Inflammatory macrophage treated with lipopolysaccharide for 1 hour (primary cell): ENCODE measurements around the gene ZCCHC14.

Experiments
- DNase-seq, 2 donors: peaks; one replicate each; pipeline ENCODE4 v3.0.0-alpha.2; 2020 to 2022

Gene ZCCHC14

DNA sequence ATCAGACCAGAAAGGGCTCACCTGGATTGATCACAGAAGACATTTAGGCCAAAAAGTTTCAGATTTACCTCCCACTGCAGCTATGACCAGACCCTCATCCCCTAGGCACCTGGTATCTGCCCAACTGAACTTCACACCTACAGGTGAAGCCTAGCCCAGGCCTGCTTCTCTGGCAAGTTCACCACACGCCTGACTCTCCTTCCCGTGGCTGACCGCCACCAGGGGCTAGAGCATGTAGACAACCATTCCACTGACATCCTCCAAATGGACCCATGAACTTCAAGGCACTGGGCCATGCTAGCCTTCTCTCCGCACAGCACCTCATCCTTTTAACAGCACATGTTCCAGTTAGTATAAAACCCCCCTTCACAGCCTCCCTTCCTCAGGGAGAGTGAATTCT lies 18.8 kb downstream of the ZCCHC14 start:
- DNase-seq = no peak

DNA sequence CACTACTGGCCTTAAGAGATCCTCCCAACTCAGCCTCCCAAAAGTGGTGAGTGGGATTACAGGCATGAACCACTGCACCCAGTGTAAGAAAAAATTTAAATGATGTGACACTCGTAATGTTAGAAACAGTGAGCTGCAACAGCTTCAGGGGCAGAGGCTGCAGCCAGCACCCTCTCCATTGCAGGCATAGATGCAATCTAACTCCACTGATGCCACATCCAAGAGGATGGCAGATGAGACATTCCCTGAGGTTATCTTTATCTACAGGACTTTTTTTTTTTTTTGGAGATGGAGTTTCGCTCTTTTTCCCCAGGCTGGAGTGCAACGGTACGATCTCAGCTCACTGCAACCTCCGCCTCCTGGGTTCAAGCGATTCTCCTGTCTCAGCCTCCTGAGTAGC lies 19.9 kb downstream of the ZCCHC14 start:
- DNase-seq = no peak

DNA sequence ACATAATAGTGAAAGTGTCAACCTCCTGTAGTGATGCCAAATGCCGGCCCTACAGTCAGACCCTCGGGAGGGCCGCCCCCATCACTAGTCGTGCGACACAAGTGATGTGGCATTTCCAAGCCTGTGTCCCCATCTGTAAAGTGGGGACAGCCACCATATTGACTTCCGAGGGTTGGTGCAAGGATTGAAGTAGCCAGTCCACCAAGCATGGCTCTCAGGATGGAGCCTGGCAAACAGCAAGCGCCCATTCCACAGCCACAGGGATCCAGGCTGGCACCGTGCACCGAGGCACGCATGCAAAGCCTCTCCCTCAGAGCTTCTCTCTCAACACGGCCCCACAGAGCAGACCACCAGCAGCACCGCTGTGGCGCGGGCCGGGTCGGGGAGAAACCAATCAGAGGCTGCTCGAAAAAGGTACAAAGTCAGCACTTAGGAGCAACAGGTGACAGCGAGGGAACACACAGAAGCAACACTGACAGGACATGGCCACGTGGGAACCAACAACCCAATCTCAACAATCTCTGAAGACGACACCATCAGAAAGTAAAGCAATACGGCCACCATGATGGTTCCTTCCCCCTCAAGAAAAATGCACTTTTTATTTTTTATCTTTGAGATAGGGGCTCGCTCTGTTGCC lies 20.6 kb downstream of the ZCCHC14 start:
- DNase-seq = no peak

DNA sequence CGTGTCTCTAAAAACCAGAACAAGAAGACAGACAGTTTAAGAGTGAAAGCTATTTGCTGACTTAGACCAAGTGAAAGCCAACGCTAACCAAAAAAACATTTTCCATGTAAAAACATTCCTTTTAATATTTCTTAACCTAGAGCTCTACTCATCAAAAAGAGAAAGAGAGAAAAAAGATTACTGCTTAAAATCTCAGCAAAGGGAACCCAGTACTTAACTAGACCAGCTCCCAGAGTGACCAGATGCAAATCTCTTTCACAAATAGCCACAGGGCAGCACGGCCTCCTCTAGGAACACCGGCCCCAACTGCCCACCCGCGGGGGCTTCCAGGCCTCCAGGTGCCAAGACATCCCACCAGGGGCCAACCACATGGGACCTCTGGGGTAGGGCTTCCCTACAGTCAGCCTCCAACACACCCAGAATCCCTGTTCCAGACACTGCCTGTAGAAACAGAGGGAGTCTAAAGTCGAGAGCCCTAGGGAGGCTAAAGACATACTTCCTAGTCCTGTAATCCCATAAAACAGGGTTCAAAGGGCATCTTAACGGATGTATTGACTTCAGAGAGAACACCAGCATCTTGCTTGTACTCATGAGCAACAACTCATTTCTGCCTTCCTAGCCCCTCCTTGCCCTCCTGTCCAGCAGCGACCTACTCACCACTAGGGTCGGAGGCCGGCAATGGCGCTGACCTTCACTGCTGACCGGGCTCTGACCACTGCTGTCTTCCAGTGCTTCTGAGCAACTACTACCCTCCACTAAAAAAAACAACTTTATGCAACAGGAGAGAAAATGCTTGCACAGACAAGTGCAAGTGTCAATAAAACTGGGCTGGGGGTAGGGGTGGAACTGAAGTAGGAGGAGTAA lies 21.3 kb downstream of the ZCCHC14 start:
- no peak for DNase-seq

DNA sequence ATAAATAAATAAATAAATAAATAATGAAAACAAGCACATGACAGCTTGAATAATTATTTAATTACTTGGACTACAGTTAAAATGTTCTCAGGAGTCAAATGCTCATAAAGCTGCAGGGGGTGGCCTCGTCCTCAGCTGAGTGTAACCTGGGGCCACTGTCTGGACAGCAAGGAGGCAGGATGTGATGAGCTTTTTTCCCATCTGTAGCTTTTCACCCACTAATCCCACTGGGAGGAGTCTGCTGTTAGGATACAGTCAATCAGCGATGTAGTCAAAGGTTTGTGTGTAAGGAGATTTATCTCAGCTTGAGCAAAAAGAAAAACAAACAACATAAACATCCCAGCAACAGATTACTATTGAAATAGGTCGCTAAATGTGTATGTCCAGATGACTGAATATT lies 22.5 kb downstream of the ZCCHC14 start:
- DNase-seq = no peak

DNA sequence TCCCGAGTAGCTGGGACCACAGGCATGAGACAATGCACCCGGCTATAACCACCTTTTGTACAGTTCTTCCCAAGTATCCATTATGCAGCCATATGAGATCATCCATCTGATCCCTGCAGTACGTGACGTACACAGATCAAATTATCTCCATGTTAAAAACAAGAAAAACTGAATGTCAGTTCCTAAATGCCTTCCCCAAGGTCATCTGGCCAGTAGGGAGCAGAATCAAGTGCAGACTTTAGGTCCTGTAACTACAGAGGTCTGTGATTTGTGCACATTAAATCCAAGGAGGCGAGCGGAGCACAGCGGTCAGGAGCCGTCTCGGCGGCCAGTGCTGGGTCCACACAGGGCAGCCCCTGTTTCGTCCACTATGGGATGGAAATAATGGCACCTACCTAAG lies 23.7 kb downstream of the ZCCHC14 start:
- no peak for DNase-seq

DNA sequence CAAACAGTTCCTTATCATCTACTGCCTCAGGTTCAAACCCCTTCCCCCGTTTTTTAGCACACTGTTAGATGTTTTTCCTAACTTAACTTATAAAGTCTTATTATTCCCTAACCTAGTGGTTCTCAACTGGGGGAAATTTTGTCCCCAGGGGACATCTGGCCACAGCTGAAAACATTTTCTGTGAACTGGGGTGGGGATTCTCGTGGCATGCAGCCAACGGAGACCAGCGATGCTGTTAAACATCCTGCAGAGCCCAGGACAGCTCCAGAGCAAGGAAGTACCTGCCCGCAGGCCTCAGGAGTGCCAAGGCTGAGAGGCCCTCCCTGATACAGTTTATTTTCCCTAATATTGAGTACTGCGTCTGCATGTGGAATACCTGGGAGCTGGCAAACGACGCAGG lies 24.3 kb downstream of the ZCCHC14 start:
- DNase-seq = no peak

DNA sequence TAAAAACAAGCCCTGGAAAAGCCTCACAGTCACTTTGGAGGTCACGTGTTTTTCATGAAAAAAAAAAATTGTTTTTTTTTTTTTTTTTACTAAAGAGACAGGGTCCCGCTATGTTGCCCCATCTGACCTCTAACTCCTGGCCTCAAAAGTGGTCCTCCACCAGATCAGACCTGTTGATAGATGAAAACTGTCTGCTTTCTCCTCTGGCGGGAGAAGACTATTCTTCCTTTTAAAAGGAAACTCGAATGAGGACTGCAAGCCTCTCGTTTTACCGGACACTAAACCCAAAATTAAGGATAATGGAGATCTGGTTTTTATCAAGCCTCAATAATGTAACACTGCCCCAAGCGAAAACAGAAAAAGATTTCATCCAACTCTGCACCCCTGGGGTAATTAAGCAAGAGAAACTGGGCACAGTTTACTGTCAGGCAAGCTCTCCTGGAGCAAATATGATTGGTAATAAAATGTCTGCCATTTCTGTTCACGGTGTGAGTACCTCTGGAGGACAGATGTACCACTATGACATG lies 25.8 kb downstream of the ZCCHC14 start:
- no peak for DNase-seq

DNA sequence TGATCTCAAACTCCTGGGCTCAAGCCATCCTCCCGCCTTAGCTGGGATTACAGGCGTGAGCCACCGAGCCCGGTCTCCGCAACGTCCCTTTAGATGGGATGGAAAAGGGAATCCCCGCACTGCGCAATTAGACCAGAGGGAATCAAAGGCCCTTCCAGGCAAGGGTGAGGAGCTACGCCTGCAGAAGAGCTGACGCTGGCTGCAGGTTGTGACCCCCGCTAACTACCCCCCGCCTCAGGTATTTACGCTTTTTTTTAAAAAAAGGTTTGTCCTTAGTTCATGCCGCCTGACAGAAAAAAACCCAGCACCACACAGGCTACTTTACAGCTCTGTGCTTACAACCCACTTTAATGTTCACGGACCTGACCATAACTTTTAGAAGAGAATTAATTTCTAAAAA lies 26.9 kb downstream of the ZCCHC14 start:
- DNase-seq = peak in 1 of 2 donors; percentile 5

DNA sequence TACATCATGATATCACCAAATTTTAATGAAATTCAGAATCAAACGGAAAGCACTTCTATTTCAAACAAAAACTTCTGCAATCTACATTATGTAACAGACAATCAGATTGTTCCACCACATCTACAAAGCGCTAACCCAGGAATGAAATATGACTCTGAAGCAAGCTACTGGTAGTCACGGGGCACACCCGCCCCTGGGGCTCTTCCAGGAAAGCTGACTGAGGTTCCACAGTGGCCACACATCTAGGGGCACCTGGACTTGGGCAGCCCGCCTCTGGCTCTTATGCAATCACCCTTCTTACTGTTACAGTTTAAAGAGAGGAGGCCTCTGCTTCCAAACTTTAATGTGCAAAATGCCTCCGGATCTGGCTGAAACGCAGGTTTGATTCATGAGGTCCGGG lies 27.5 kb downstream of the ZCCHC14 start:
- DNase-seq = peak; percentile 78 to 82

DNA sequence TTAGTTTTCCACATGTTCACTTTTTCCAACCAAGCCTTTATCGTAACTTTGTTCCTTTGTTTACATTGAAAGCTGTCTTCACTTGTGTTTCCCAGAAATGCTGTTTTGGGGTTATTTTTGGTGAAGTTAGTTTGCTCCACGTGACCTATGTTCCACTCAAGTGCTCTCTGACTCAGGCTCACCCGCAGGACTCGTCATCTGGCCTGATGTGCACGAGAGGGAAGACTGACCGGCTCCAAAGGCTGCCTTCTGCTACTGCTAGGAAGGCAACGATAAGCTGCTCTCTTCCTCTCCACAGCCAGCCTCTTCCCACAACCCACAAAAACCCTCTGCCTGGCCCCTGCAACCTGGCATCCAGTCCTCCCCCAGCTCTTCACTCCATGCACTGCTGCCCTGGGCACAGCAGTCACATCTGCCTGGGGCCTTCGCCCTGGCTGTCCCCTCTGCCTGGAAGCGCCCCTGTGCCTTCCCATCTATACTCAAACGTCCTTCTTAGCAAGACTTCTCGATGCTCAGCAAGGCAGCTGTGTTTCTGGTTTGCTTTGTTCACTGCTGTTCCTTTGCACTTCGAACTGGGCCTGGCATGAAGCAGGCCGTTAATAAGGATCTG lies 28.0 kb downstream of the ZCCHC14 start:
- DNase-seq = peak; percentile 83 to 86

DNA sequence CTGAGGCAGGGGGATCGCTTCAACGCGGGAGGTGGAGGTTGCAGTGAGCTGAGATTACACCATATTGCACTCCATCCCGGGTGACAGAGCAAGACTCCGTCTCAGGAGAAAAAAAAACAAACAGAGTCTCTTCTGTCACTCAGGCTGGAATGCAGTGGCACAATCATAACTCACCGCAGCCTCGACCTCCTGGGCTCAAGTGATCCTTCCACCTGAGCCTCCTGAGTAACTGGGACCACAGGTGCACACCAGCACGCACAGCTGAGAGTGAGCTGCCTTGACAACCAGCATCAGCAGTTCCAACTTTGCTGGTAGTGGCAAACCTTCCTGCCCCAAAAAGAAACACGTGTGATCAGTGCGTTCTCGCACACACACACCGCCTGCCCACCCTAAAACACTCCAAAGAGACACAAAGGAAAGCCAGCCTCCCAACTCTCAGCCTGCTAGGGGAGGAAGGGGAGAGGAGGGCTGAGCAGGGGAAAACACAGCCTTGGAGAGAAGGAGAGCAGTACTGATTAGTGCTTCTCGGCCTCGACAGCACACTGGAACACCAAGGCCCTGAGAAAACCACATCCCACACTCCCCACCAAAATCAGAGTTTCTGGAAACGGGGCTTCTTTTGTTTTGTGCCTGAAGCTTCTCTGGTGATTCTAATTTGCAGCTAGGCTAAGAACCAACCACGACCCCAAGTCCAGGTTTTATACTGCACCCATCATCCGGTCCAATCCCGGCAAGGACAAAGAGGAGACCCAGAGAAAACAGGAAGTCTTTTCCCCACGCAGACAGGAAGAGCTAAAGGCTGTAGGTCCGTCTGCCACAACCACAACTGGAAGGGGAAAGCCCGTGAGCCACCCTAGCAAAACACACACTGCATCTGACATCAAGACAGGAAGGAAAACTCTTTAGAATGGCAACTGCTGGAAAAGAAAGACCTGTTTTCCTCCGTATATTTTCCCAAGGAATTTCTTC lies 28.8 kb downstream of the ZCCHC14 start:
- peak; percentile 86 to 92 for DNase-seq

DNA sequence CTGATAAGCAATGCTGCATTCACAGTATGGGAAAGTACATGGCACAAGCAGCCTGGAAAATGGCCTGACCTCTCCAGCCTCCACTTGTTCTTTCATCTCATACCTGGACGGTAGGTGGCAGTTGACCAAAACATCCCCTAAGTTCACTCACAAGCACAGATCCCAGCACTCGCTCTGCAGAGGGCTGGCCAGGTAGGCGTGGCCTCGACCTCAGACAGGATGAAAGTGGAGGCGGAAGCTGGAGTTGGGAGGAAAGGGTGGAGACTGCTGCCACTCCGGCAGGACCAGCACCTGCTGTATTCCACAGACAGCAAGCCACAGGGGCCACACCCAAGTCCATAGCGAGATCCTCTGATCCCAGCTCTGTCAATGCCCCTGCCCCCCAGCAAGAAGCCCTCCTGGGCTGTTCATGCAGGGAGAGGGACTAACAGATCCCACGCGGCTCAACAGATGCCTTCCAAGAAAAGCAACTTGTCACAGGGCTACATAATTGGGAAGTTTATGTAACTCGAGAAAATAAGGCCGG lies 31.3 kb downstream of the ZCCHC14 start:
- peak in 1 of 2 donors; percentile 23 for DNase-seq

DNA sequence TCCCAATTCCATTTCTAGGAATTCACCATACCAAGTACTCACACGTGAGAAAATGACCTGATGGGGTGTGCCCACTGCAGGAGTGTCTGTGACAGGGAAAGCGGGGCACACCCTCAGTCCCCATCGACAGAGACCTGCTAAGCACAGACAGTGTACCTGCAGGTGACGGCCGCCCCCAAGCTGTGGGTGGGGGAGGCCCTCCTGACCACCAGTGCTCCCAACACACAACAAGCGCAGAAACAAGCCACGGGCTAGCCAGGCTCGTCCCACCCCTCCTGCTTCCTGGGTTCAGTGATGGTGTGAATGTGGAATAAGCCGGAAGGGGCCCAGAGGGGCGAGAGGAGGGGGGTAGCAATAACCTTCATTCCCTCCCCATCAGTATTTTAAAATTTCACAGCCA lies 31.9 kb downstream of the ZCCHC14 start:
- DNase-seq = no peak

DNA sequence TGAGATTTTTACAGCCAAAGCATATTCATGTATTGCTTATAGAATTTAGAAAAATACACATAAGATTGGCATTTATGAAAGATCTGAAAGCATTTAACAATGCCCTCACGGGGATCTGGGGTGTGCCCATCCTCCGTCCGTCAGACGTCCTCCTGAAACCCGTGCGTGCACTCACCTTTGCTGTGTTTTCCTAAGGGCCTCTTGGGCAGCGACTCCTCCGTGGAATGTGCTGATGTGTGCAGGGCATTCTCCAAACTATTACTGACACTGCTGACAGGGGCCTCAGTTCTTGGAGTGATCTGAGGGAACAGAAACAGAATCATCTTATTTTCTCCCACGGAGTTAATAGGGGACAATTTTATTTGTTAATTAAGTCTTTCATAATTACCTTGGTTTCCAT lies 33.0 kb downstream of the ZCCHC14 start:
- DNase-seq = no peak

DNA sequence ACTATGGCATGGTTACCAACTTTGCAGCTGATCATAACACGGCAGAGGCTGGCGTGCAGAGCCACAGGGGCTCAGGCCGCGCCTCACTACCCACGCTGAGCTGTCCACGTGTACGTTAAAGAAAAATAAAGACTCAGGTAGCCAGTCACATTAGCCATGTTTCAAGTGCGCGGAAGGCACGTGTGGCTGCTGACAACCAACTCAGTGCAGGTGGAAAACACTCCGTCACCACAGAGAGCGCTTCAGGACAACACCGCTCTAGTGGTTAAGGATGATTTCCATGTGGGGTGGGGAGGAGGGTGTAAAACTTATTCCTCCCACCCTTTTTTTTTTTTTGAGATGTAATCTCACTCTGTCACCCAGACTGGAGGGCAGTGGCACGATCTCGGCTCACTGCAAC lies 33.8 kb downstream of the ZCCHC14 start:
- no peak for DNase-seq

DNA sequence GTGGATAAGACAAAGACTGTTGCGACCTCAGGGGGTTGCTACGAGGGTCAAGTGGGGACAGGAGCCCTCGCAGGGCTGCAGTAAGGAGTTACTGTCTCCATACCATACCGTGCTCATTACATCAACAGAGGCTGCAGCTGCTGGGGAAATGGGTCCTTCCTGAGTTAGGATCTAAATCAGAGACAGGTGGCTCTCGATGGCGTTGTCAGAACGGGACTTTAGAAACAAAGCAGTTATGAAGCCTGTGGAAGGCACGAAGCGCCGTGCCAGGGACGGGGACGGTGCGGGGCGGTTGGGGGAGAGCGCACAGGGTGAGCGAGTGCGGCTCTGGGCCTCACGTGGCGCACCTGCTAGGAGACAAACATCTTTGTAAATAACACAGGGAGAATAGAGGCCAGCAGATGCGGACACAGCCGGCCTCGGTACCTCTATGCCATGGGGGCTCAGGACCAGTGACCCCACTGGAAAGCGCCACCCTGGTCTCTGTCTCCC lies 34.4 kb downstream of the ZCCHC14 start:
- DNase-seq = no peak

DNA sequence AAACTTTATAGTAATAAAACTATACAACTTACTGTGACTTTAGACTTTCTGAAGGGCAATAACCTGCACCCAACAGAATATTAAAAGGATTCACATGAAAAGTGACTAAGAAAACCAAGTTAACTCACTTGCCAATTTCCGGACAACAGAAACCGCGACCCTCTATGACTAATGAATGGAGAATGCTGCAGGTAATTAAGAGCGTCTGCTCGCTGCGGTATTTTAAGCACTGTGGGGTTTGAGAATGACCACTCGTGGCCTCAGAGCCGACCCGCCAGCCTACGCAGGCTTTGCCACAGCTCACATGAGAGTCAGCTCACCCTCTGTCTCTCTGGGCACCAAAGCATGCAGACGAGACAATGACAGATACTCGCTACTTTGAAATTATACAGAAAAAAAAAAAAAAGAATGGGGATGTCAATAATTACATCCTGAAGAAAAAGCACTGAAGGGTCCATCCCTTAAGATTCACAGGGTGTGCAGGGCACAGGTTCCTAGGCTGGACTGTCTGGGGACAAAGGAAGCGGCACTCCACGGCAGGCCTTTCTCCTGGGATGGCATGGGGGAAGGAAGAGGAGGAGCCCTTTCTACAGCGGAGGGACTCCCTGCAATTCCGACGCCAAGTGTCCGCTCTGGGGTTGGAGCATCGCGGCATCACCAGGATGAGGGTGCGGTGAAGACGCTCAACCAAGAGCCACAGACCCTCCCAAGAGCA lies 35.0 kb downstream of the ZCCHC14 start:
- DNase-seq = peak in 1 of 2 donors; percentile 5

DNA sequence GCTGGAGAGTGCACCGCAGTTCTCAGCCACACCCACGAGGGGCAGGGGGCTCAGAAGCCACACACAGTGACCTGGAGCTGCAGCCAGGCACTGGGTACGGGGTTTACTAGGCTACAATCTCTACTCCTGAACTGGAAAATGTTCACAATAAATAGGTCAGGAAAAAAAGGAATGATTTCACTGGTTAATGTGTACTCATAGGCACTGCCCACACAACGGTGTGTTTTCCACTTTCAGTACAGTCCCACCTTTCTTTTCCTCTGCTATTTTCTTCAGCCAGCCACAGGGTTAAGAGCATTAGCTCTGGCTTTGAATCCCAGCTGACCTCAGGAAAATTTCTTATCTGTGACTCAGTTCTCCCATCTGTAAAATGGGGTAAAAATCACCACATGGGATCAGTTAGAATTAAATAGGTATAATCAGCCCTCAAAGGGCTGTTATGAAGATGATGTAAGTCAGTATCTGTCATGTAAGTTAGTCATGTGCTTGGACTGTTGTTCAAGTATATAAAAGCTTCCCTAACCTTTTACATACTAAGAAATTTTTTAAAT lies 35.7 kb downstream of the ZCCHC14 start:
- peak in 1 of 2 donors; percentile 11 for DNase-seq

DNA sequence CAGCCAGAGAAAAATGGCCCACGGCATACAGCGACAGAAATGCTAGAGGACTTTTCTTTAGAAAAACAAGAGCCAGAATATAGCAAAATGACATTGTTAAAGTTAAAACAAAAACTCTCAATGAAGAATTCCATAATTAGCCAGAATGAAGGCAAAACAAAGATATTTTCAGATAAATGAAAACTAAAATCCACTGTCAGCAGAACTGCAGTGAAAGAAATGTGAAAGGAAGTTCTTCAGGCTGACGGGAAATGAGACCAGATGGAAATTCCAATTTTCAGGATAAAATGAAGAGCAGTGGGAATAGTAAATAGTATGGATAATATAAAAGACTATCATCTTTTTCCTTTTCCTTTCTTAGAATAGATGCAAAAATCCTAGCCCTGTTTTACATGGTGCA lies 38.4 kb downstream of the ZCCHC14 start:
- DNase-seq = no peak

DNA sequence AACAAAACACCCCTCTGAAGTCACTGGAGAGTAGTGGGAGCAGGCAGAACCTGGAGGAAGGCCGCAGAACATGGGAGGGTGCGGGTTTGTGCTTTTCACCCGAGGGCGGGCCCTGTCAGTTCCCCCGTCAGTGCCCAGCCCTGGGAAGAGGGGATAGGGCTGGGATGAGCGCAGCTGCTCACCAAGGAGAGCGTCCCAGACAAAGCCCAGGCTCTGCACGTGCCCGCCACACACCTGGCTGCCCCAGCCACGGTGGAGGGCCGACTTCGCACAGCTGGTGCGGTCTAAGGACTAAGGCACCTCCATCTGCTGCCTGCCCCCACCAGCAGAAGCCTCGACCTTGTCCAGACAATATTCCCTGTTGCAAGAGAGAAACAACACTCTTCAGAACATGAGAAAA lies 39.5 kb downstream of the ZCCHC14 start:
- DNase-seq = no peak
